GM18499 (cell line): ENCODE results near the gene SEMA4D.

ENCODE experiments used
- ATAC-seq: cut with Tn5 transposase; IDR thresholded peaks from one replicate; pipeline ENCODE4 v1.9.1; 2021; ENCODE audit warnings: moderate number of reproducible peaks; ENCODE audit not compliant: insufficient read depth, unreplicated experiment

SEMA4D gene

GRCh38 chr9:89470224-89470839 is 27.6 kb downstream of the SEMA4D start:
- no peak for ATAC-seq

- ATAC-seq, result no peak
Measured at GRCh38 chr9:89469003-89469402, 28.9 kb downstream of the SEMA4D start.

- no peak for ATAC-seq
Measured at GRCh38 chr9:89468281-89468960, 29.5 kb downstream of the SEMA4D start.

GRCh38 chr9:89467278-89467625 is 30.7 kb downstream of the SEMA4D start:
- no peak for ATAC-seq

GRCh38 chr9:89466451-89467277 is 31.2 kb downstream of the SEMA4D start:
- peak; percentile 41 for ATAC-seq

- no peak for ATAC-seq
Measured at GRCh38 chr9:89465726-89466308, 32.1 kb downstream of the SEMA4D start.

GRCh38 chr9:89465001-89465451 is 32.9 kb downstream of the SEMA4D start:
- no peak for ATAC-seq

- no peak for ATAC-seq
Measured at GRCh38 chr9:89464300-89464901, 33.5 kb downstream of the SEMA4D start.

GRCh38 chr9:89462817-89463683 is 34.9 kb downstream of the SEMA4D start:
- ATAC-seq, result no peak

- no peak for ATAC-seq
Measured at GRCh38 chr9:89462199-89462598, 35.7 kb downstream of the SEMA4D start.

GRCh38 chr9:89461265-89461664 is 36.6 kb downstream of the SEMA4D start:
- no peak for ATAC-seq

GRCh38 chr9:89460551-89460950 is 37.4 kb downstream of the SEMA4D start:
- ATAC-seq, result no peak

GRCh38 chr9:89458768-89459496 is 39.0 kb downstream of the SEMA4D start:
- ATAC-seq, result no peak

GRCh38 chr9:89457376-89457855 is 40.5 kb downstream of the SEMA4D start:
- ATAC-seq, result no peak

GRCh38 chr9:89455356-89455824 is 42.5 kb downstream of the SEMA4D start:
- ATAC-seq, result no peak

GRCh38 chr9:89454498-89455355 is 43.2 kb downstream of the SEMA4D start:
- ATAC-seq, result no peak

GRCh38 chr9:89453452-89453851 is 44.5 kb downstream of the SEMA4D start:
- no peak for ATAC-seq

GRCh38 chr9:89452561-89452960 is 45.4 kb downstream of the SEMA4D start:
- no peak for ATAC-seq
